Ovary (tissue), 3 donors: Measurements from ENCODE around the gene STYK1.

Experiments
- CTCF ChIP-seq, 3 donors: fragments of 450-650 bp in 2 of 3; fragments of 200-600 bp in 1 of 3; IDR thresholded peaks; one replicate each; pipeline versions ENCODE4 v1.5.1 to v1.8.0; 2016 to 2022; ENCODE audit warnings: antibody characterized with exemption in 3 of 3, mild to moderate bottlenecking in 1 of 3
- EP300 ChIP-seq: sonication (generic); formaldehyde crosslinking; IDR thresholded peaks from one replicate; pipeline ENCODE4 v1.6.1; 2017; ENCODE audit warnings: antibody characterized with exemption
- POLR2A ChIP-seq: fragments of 450-650 bp; IDR thresholded peaks from one replicate; pipeline ENCODE4 v1.6.1; 2017; ENCODE audit warnings: antibody characterized with exemption, mild to moderate bottlenecking, moderate library complexity
- donor health status: DM: no; HTN: no; CAD: no.

- TF ChIP-seq POLR2A = no peak
- no peak for TF ChIP-seq CTCF (IDR thresholded peaks at IDR 0.05)
- no peak for TF ChIP-seq EP300
These were observed 72.9 kb downstream of the STYK1 start for GRCh38 chr12:10600988-10601387.
